Lower leg skin (tissue), 4 donors: ENCODE results near the gene IFNG-AS1. TPM values are rescaled to one million over a fixed set of nuclear protein-coding genes. Genes with fewer than 3 reads are reported as not detected.

Experiments used
- DNase-seq, 2 donors: peaks; one replicate each; pipeline ENCODE4 v3.0.0-alpha.2; 2019; ENCODE audit warnings: low spot score in 2 of 2
- H3K4me3 ChIP-seq: fragments of 200-600 bp; sonication (generic); 2 replicates; pipeline ENCODE4 v1.5.1; 2017; ENCODE audit warnings: mild to moderate bottlenecking, low read depth; ENCODE audit not compliant: poor library complexity, severe bottlenecking
- CTCF ChIP-seq, 3 donors: fragments of 450-650 bp; IDR thresholded peaks; one replicate each; pipeline ENCODE4 v1.5.1; 2016; ENCODE audit warnings: antibody characterized with exemption in 3 of 3, mild to moderate bottlenecking in 3 of 3, moderate library complexity in 2 of 3
- POLR2A ChIP-seq, 2 donors: fragments of 450-650 bp; IDR thresholded peaks; one replicate each; pipeline ENCODE4 v1.6.1; 2016 to 2017; ENCODE audit warnings: antibody characterized with exemption in 2 of 2, mild to moderate bottlenecking in 1 of 2, moderate library complexity in 1 of 2
- WGBS, 2 donors: methylation state at CpG; one replicate each; pipeline ENCODE4 v1.1.5; 2018; 5-methylcytosine and 5-hydroxymethylcytosine counted together
- intact Hi-C: fragments of 100-400 bp; cut with DNase I; formaldehyde crosslinking; loops from one replicate; pipeline ENCODE4 v1.15.0; 2023; ENCODE audit warnings: low total_unique reads
- total RNA-seq, 4 donors: library from RNA; depleted of rRNA; stranded (reverse); fragments of >200 nt; gene quantifications; one replicate each; pipeline ENCODE4 v1.1.0, GENCODE V29; 2016

Gene IFNG-AS1
- total RNA-seq, 4 donors from 2014 or later = 0.37 to 0.58 TPM; not detected in 2

DNA sequence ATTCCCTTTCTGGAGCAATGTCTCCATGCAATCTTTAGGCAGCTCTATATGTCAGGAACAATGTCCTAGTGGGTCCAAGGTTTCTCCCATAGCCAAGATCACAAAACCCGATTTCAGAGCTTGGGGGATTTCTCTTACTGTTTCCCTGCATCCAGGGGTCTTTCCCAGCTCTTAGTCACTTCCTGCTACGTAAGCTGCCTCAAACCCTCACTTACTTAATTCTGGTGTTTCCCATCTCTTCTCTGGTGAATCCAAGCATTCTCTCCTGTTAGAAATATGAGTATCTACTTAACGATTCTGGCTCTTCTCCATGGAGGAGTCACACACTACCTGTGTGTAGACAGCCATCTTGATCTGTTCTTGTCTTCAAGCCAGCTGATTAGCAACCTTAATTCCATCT, 80.0 kb downstream of the IFNG-AS1 start:
- 84 to 85% methylated on average over 3 of the region's 3 CpGs for WGBS, 2 donors
- TF ChIP-seq CTCF (IDR thresholded peaks at IDR 0.05) (no peak), POLR2A (IDR thresholded peaks at IDR 0.05) (no peak)
- no peak for DNase-seq
- intact Hi-C loops = no loop called here
- H3K4me3 ChIP-seq = no peak overlapping the region

Other genes with a start within 250 kb of the IFNG-AS1 start
- gene IFNG, start 170.3 kb downstream of the IFNG-AS1 start, total RNA-seq = not detected
- gene IL26, start 236.4 kb downstream of the IFNG-AS1 start, total RNA-seq = not detected